OCI-LY3 (cell line): ENCODE data around the gene COMMD3.

Source experiments
- CTCF ChIP-seq: fragments of 200-600, 300-600 bp; sonication (generic); IDR thresholded peaks from 2 replicates; pipeline ENCODE4 v1.5.1; 2014; ENCODE audit warnings: antibody characterized with exemption, low read length, low read depth
- EZH2phosphoT487 ChIP-seq: fragments of 200-600 bp; shearing (Covaris generic); IDR thresholded peaks from 2 replicates; pipeline ENCODE4 v1.6.1; 2018; ENCODE audit warnings: antibody characterized with exemption, mixed run types, low read depth

- no peak for TF ChIP-seq CTCF
- TF ChIP-seq EZH2phosphoT487, result no peak
Observed at GRCh38 chr10:22346096-22346661, 30.0 kb downstream of the COMMD3 start.
